ENCODE results near the gene ITPRID2. TPM values are rescaled to one million over a fixed set of nuclear protein-coding genes. Genes with fewer than 3 reads are reported as not detected.
"Not testable (repeated sequence)": the region's sequence is repeated elsewhere in the genome, so short reads cannot be mapped to it uniquely, and the experiment has no call there.

ITPRID2 gene
- polyA plus RNA-seq, 3 donors, result 17.9 to 50.2 (median 23.0) TPM

GRCh38 chr2:181959508-181959907, 68.0 kb downstream of the ITPRID2 start:
- no peaks in the 10 kb centered on the region for H3K9me3 ChIP-seq (replicated peaks in 1 of 2; ENCODE audit: control insufficient read depth in 1 of 2, insufficient read depth in 1 of 2, low read length in 2 of 2)
- no peaks in the 10 kb centered on the region for H3K79me2 ChIP-seq (ENCODE audit: insufficient read depth, low read length)
- intact Hi-C loops (cut with micrococcal nuclease), result loop anchor here in 1 of 2 donors (10.0 kb wide), 1 partner anchor 215 kb away; no protein-coding TSS in a partner anchor
- Mint-ChIP-seq H3K4me1 (peaks cover 1% of the 10 kb centered on the region), H3K27ac (no peak overlapping the region), H3K9me3 (peaks cover 0 to 3% (median 0%) of the 10 kb centered on the region in 7 donors), H3K4me3 (no peak overlapping the region), H3K36me3 (no peaks in the 10 kb centered on the region), H3K27me3 (ENCODE audit: low read depth in 3 of 3) (peaks cover 0 to 2% (median 0%) of the 10 kb centered on the region in 3 donors)
- H4K20me1 ChIP-seq (ENCODE audit: insufficient read depth, low read length), result no peaks in the 10 kb centered on the region
- no peak overlapping the region for H3K4me2 ChIP-seq (replicated peaks; ENCODE audit: extremely low read depth, low read length, poor library complexity, severe bottlenecking)
- no peak overlapping the region for H2AFZ ChIP-seq (ENCODE audit: insufficient read depth, low read depth, low read length, poor library complexity, severe bottlenecking)
- H3K4me1 ChIP-seq (ENCODE audit: control insufficient read depth in 1 of 2, insufficient read depth in 2 of 2, low read length in 2 of 2), result no peaks in the 10 kb centered on the region
- H3K27ac ChIP-seq (ENCODE audit: low read depth in 1 of 2, low read length in 2 of 2), result no peak overlapping the region
- H3K36me3 ChIP-seq (replicated peaks in 1 of 2; ENCODE audit: control insufficient read depth in 1 of 2, insufficient read depth in 2 of 2, low read length in 2 of 2), result no peaks in the 10 kb centered on the region
- DNase-seq, result no peak
- H3K4me3 ChIP-seq (replicated peaks in 1 of 3; ENCODE audit: low read depth in 2 of 3, low read length in 3 of 3), result no peak overlapping the region
- TF ChIP-seq CTCF (IDR thresholded peaks at IDR 0.05), result no peak
- no peak overlapping the region for H3K9ac ChIP-seq (ENCODE audit: insufficient read depth, low read length, poor library complexity, severe bottlenecking)
- no peaks in the 10 kb centered on the region for H3K27me3 ChIP-seq (ENCODE audit: control insufficient read depth in 2 of 2, insufficient read depth in 2 of 2, low read length in 2 of 2)

GRCh38 chr2:181961167-181961566, 69.6 kb downstream of the ITPRID2 start:
- intact Hi-C loops (cut with micrococcal nuclease); DNase-seq; H3K9me3 ChIP-seq (replicated peaks in 1 of 2; ENCODE audit: control insufficient read depth in 1 of 2, insufficient read depth in 1 of 2, low read length in 2 of 2); H3K4me1 ChIP-seq (ENCODE audit: control insufficient read depth in 1 of 2, insufficient read depth in 2 of 2, low read length in 2 of 2); H3K27me3 Mint-ChIP-seq (ENCODE audit: low read depth in 3 of 3); H3K27me3 ChIP-seq (ENCODE audit: control insufficient read depth in 2 of 2, insufficient read depth in 2 of 2, low read length in 2 of 2); H3K4me1 Mint-ChIP-seq; H3K36me3 ChIP-seq (replicated peaks in 1 of 2; ENCODE audit: control insufficient read depth in 1 of 2, insufficient read depth in 2 of 2, low read length in 2 of 2); H3K27ac ChIP-seq (ENCODE audit: low read depth in 1 of 2, low read length in 2 of 2); H3K4me3 Mint-ChIP-seq; H3K9ac ChIP-seq (ENCODE audit: insufficient read depth, low read length, poor library complexity, severe bottlenecking); H3K79me2 ChIP-seq (ENCODE audit: insufficient read depth, low read length); H3K4me2 ChIP-seq (replicated peaks; ENCODE audit: extremely low read depth, low read length, poor library complexity, severe bottlenecking); H2AFZ ChIP-seq (ENCODE audit: insufficient read depth, low read depth, low read length, poor library complexity, severe bottlenecking); H4K20me1 ChIP-seq (ENCODE audit: insufficient read depth, low read length); H3K9me3 Mint-ChIP-seq; H3K36me3 Mint-ChIP-seq; H3K27ac Mint-ChIP-seq; H3K4me3 ChIP-seq (replicated peaks in 1 of 3; ENCODE audit: low read depth in 2 of 3, low read length in 3 of 3): not testable (repeated sequence)
- 98% methylated on average over 8 of the region's 8 CpGs for WGBS (ENCODE audit: insufficient coverage)
